Suppressor macrophage treated with lipopolysaccharide for 1 hour (primary cell): ENCODE results near the gene HEBP1.

Source experiments
- DNase-seq, 3 donors: peaks; one replicate each; pipeline ENCODE4 v3.0.0-alpha.2; 2020 to 2022

The HEBP1 gene

GRCh38 chr12:12987421-12987820 lies 12.6 kb downstream of the HEBP1 start:
- no peak for DNase-seq

DNA sequence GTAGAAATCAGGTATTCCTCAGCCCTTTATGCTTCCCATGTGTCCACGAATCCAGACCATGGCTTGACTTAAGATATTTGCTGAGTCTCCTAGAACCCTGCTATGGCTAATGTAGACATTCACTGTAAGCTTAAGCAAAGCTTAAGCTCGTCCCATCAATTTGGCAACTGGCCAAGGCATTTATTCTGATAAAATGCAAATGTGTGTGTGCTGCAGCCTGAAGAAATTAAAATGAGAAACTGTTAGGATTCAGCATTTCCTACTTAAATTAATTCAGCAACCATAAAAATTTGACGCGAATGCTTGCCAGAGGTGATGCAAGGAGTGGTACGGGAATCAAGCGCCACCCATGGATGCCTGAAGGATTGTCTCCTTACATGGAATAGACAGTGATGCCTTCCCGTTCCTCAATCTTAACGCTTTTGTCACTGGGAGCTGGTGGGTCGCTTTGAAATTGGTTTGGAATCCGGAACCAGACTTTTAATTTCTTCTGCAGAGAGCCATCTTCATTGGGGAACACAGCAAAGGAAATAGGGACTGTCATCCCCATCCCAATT lies 13.2 kb downstream of the HEBP1 start:
- no peak for DNase-seq

- peak; percentile 44 to 58 (median 50) for DNase-seq
These were observed 14.2 kb downstream of the HEBP1 start for GRCh38 chr12:12985817-12986408.

DNA sequence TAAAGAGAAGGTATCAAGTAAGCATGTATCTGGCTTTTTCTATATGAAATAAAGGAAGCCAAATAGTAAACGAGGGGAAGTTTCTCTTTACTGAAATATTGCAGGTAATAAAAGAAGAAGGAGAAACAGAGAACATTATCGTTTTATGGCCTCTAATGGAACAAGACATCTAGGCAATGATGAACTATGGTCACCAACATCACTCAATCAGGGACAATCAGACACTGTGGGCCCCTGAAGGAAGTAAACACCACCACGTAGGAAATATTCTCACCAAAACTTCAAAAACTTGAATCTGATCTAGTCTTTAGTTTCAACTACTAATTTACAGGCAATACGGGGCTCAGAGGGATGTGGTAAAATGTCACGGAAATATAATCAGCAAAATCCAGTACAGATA lies 15.9 kb downstream of the HEBP1 start:
- no peak for DNase-seq

DNA sequence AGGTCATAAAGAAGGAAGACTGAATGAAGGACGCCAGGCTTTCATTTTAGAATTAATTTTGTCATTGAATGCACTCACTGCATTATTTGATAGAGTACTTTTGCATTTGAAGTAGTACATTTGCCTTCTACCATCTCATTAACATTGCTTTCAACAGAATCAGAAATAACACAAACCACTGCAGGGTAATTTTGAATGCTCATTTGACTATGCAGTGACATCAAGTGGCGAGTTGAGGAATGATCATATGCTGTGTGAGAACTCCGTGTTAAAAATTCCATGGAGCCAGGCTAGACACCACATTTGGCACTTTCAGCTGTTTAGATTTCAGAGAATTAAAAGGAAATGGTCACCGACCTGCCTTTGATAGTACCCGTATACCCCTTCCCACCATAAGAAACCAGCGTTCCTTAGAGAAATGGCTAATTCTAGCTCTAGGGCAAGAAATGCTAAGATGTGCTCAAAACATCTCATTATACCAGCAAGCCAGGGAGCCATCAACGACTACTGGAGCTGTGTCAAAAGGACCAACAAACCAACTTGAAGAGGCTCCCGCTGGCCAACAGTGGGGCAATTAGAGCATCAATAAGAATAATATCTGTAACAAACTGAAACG lies 16.5 kb downstream of the HEBP1 start:
- peak; percentile 57 to 73 (median 65) for DNase-seq

DNA sequence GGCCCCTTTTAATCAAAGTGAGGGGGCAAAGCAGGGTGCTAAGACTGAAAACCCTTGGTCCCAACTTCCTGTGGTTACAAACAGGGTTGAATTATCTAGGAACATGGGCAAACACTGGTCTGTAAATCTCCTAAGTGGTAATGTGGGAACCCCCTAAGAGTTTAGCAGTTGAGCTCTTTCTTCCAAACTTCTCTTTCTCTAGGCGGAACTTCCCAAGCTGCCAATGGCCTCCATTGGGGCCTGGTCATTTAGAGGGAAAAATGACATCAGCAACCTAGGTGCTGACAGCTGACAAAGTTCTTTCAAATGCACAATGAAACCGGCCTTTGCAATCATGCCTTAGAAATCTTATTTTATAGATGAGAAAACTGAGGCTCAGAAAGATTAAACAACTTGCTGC lies 17.7 kb downstream of the HEBP1 start:
- peak; percentile 77 to 87 (median 78) for DNase-seq

GRCh38 chr12:12979731-12980259 lies 20.3 kb downstream of the HEBP1 start:
- DNase-seq = peak in 2 of 3 donors; percentile 49 to 72

- peak; percentile 66 to 83 (median 67) for DNase-seq
These were observed 20.9 kb downstream of the HEBP1 start for GRCh38 chr12:12979126-12979525.

DNA sequence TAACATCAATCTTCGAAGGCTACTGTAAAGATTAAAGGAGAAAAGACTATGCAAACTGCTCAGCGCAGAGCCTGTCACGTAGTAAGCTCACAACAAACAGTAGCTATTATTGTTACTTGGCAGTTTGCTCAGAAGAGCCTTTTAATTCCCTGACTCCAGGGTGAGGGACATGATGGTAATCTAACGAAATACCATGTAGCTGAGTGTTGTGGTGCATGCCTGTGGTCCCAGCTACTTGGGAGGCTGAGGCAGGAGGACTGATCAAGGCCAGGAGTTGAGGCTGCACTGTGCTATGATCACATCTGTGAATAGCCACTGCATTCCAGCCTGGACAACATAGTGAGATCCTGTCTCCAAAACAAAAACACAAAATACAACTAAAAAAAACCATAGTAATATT lies 22.8 kb downstream of the HEBP1 start:
- no peak for DNase-seq

DNA sequence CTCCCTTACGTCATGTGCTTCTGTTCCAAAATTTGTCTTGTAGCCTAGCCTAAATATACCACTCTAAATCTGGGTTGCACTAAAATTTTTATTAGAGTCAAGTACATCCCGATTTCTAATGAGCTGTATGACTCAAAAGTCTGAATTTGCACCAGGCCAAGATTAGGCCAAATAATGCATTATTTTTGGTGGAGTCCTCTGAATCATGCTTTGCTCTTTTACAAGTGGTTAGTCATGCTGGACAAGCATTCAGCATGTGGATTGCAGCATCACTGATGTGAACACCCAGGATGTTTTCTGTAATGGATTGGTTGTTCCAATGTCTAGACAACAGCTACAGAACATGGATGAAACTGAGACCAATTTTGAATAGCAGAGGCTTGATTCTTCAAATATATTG lies 23.7 kb downstream of the HEBP1 start:
- peak; percentile 64 to 91 (median 83) for DNase-seq

DNA sequence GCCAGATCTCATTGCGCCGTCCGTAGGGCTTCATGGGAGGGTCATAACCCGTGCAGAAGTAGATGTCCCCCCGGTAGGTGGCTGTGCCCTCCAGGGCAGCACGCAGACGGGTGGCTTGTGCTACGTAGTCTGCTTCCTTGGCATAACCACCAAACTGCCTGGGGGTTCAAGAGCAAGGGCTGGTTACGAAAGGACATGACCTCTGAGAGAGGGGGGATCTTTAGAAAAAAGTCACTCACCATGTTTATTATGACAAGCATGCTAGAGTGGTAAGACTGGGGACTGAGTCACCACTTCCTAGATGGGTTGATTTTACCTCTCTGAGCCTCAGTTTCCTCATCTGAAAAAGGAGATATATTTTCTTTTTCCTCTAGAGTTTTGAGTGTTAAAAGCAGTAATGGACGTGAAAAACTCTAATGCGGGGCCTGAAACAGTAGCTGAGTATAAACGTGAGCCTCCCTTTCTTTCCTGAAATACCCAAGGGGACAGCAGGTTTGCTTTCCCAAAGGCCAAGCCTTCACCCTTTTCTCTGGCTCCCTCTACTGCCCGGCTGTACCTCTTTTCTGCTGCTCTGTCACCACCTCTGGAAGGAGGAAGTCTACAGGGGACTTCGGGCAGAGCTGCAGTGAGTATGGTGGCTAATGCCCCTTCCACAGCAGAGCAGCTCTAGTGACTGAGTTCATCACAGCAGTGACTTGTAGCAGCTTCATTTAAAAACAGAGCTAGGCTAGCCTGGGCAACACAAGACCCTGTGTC lies 24.6 kb downstream of the HEBP1 start:
- peak; percentile 70 to 76 (median 73) for DNase-seq

GRCh38 chr12:12974211-12974610 lies 25.9 kb downstream of the HEBP1 start:
- DNase-seq = no peak

DNA sequence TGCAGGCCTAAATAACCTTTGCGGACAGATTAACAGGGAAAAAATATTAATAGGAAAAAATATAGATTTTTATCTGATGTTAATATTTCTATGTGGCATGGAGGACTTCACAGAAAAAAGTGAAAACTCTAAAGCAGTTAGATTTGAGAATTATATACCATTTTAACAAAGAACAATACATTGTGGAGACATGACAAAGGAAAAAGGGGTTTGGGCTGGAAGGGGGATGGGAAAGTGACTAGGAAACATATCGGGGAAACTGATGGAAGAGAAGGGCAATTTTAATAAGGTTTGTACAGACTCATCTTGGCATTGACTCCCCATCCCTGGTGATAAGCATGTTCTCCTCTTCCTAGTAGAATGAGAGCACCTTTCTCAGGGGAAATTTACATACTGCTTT lies 27.0 kb downstream of the HEBP1 start:
- no peak for DNase-seq

DNA sequence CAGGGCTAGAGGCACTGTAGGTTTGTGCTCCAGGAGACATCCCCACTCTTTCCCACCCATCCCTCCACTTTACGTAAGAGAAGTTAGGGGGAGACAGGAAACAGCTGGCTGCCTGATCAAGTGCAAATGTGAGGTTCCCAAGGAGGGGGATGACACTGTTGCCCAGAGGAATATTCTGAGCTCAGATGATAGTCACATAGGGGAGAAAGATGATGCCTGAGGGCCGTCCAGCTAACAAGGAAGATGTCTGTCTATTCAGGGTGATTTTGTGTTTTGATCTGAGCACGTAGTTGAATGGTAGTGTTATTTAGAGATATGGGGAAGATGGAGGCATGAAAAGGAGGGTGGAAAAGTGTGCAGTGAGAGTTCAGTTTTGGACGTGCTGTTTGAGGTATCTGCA lies 34.2 kb downstream of the HEBP1 start:
- DNase-seq = no peak

- DNase-seq = peak in 1 of 3 donors; percentile 5
These were observed 35.8 kb downstream of the HEBP1 start for GRCh38 chr12:12964255-12964654.

DNA sequence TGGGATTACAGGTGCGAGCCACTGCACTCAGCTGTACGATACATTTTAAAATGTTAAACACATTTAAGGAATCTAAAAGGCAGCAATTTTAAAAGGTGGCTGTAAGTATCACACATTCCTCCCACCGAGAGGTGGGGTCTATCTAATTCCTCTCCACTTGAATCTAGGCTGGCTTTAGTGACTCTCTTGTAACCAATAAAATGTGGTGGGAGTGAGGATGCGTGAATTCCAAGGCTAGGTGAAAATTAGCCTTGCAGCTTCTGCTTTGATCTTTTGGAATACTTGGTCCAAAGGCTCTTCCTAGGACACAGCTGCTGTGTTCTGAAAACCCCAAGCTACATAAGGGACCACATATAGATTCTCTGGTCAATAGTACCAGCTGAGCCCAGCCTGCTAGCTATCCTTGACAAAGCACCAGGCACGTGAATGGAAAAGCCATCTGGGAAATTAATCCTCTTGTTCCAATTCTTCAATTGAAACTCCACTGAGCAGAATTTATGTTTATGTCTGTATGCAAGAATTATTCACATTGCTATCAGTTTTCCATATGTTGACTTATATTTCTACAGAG lies 39.3 kb downstream of the HEBP1 start:
- DNase-seq = no peak

- DNase-seq = no peak
These were observed 41.2 kb downstream of the HEBP1 start for GRCh38 chr12:12958886-12959285.

DNA sequence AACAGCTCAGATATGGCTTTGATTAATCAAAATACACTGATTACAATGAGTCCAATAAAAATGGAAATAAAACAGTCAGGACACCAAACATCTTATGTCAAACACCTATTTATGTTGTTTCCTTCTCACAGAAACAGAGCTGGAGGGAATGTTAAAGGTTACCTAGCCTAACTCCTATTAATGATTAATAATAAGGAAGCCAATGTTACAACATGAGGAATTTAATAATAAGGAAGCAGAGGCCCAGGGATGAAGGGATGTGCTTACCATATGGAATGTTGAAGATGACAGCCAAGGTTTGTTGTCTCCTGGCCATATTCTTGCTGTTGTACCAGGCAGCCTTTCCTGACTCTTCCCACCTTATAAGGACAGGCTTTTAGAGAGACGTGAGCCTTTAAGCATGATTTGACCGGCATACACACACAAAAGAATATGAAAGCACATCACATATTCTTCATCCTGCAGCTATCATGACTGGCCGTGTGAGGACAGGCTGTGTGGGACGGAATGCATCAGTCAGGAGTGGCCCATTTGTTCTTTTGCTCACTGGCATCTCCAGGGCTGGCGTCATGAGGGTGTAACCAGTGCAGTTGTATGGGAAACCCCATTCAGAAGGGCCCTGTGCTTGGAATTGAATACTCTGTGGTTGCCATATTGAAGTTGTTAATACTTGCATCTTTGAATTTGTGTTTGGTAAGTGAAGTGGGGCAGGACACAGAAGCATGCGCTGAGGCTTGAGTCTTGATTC lies 45.0 kb downstream of the HEBP1 start:
- no peak for DNase-seq

DNA sequence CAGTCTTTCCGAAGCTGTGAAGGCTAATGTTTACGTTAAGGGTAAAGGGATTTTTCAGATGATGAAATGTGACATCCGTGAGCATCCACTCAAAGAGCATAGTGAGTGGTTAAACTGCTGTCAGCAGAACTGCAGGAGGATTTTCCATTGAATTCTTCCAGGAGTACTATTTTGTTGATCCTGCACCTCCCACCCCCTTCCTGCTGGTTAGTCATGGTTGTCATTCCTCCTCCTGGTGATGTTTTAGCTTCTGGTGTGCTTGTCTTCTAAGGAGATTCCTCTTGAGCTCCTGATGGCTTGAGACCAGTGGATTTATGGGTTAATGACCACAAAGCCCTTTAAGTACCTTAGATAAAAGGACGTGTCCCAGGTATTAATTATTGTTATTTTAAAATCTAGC lies 45.7 kb downstream of the HEBP1 start:
- no peak for DNase-seq

DNA sequence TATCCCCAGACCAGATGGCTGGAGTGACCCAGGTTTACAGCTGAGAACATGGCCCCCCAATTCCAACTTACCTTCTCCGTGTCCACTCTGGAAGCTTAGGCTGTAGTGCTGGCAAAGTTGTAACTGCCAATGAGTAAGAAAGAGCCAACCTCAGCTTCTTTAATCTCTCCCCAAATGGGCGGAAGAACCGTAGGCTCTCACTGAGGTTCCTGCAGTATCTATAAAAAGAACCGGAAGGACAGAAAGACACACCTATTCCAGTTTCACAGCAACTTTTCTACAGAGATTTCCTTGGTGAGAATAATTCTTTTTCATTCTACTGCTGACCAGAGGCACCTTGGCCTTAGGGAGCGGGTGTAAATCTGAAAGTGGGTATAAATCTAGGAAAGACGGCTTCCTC lies 48.0 kb downstream of the HEBP1 start, which contains the start of gene GPRC5D:
Gene GPRC5D, minus strand, starts transcription at position 135 of the 400 bp plus-strand sequence. CDS start 1,786 bp downstream, outside the sequence.
- no peak for DNase-seq

DNA sequence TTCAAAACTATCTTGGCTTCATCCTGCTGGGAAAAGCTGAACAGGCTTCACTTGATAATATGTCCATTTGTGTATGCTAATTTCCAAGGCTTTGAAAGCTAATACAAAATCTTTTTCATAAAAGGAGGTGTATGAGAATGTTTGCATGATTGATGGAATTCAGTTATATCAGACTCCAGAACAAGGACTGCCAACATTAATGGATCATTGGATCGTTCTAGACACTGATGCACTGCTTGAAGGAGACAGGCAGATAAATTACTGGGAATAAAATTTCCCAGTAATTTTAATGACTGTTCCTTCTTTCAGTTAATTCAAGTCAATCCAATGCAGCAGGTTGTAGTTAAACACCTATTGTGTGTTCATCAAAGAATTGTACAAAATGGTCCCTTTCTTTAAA lies 48.6 kb downstream of the HEBP1 start:
- DNase-seq = no peak

- no peak for DNase-seq
These were observed 52.2 kb downstream of the HEBP1 start for GRCh38 chr12:12947902-12948301.
